GM13976 (cell line): Measurements from ENCODE around the gene MCUB.

Experiments used
- DNase-seq: peaks from one replicate; pipeline ENCODE4 v3.0.0; 2012; ENCODE audit warnings: low spot score
- CTCF ChIP-seq: IDR thresholded peaks from 2 replicates; pipeline ENCODE4 v1.5.1; 2012; ENCODE audit warnings: borderline replicate concordance, mild to moderate bottlenecking; ENCODE audit not compliant: insufficient read depth; ENCODE audit errors: extremely low read depth, missing control alignments, control extremely low read depth
- in situ Hi-C: fragments of 300-500 bp; cut with MboI; formaldehyde crosslinking; loops from one replicate; pipeline ENCODE4 v1.12.0; 2022; ENCODE audit warnings: low sequenced_read_pairs, mixed read lengths, inconsistent platforms; ENCODE audit not compliant: unreplicated experiment

MCUB gene

GRCh38 chr4:109615742-109616141, 55.7 kb downstream of the MCUB start:
- in situ Hi-C loops = no loop called here
- no peak for DNase-seq
- no peak for TF ChIP-seq CTCF

- in situ Hi-C loops = no loop called here
- no peak for TF ChIP-seq CTCF
- DNase-seq = no peak
Observed at GRCh38 chr4:109616243-109616642, 56.2 kb downstream of the MCUB start.

- in situ Hi-C loops = no loop called here
- no peak for DNase-seq
- no peak for TF ChIP-seq CTCF
Observed at GRCh38 chr4:109622626-109623025, 62.6 kb downstream of the MCUB start.

- no peak for DNase-seq
- no peak for TF ChIP-seq CTCF
- in situ Hi-C loops = no loop called here
Observed at GRCh38 chr4:109624536-109624935, 64.5 kb downstream of the MCUB start.

GRCh38 chr4:109627361-109627760, 67.3 kb downstream of the MCUB start:
- no peak for TF ChIP-seq CTCF
- no peak for DNase-seq
- in situ Hi-C loops = no loop called here

- TF ChIP-seq CTCF = no peak
- no peak for DNase-seq
- in situ Hi-C loops = no loop called here
Observed at GRCh38 chr4:109629775-109630174, 69.7 kb downstream of the MCUB start.

GRCh38 chr4:109631532-109632108, 71.6 kb downstream of the MCUB start:
- TF ChIP-seq CTCF = no peak
- no peak for DNase-seq
- in situ Hi-C loops = no loop called here
